Measurements from ENCODE around the gene PHACTR1.

GRCh38 chr6:13275435-13275989 lies 558.9 kb downstream of the PHACTR1 start:
- TF ChIP-seq CTCF (IDR thresholded peaks at IDR 0.05) = no peak
- TF ChIP-seq POLR2A (IDR thresholded peaks at IDR 0.05) = no peak
